ENCODE results near the gene TMEM132C. TPM values are rescaled to one million over a fixed set of nuclear protein-coding genes. Genes with fewer than 3 reads are reported as not detected.

Gene TMEM132C
- total RNA-seq, 2 donors from 2014 or later = 0.56 TPM; not detected in 1

DNA sequence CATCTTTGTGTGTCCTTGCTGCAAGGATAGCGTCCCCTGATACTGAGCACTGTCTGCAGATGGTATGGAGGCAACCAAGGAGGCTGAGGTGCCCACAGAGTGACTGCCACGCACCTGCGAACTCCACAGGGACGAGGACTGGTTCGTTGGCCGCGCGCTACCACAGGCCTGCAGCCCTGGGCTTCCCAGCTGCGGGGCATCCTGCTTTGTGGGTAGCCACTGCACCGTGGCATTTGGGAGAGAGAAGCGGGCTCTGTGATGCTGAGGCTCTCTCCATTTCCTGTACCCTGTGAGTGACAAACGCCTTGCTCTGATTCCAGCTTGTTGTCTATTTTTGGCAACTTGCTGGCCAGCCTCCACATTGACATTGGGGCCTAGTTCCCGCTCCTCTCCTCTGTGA is 480.5 kb downstream of the TMEM132C start:
- H3K36me3 ChIP-seq = no peaks in the 10 kb centered on the region
- H3K9me3 ChIP-seq = no peaks in the 10 kb centered on the region
- no peak for ATAC-seq (ENCODE audit: insufficient number of reproducible peaks, low FRiP score, low read depth)
- DNase-seq (ENCODE audit: low spot score) = no peak
- H3K4me1 ChIP-seq (ENCODE audit: control insufficient read depth in 1 of 2, low read depth in 2 of 2) = no peaks in the 10 kb centered on the region
- no peaks in the 10 kb centered on the region for H3K27me3 ChIP-seq (replicated peaks; ENCODE audit: insufficient read depth)
- H3K4me3 ChIP-seq = no peak overlapping the region
- TF ChIP-seq, protein P1, sequence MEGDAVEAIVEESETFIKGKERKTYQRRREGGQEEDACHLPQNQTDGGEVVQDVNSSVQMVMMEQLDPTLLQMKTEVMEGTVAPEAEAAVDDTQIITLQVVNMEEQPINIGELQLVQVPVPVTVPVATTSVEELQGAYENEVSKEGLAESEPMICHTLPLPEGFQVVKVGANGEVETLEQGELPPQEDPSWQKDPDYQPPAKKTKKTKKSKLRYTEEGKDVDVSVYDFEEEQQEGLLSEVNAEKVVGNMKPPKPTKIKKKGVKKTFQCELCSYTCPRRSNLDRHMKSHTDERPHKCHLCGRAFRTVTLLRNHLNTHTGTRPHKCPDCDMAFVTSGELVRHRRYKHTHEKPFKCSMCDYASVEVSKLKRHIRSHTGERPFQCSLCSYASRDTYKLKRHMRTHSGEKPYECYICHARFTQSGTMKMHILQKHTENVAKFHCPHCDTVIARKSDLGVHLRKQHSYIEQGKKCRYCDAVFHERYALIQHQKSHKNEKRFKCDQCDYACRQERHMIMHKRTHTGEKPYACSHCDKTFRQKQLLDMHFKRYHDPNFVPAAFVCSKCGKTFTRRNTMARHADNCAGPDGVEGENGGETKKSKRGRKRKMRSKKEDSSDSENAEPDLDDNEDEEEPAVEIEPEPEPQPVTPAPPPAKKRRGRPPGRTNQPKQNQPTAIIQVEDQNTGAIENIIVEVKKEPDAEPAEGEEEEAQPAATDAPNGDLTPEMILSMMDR (IDR thresholded peaks at IDR 0.05) = no peak
- H3K27ac ChIP-seq = no peak overlapping the region

DNA sequence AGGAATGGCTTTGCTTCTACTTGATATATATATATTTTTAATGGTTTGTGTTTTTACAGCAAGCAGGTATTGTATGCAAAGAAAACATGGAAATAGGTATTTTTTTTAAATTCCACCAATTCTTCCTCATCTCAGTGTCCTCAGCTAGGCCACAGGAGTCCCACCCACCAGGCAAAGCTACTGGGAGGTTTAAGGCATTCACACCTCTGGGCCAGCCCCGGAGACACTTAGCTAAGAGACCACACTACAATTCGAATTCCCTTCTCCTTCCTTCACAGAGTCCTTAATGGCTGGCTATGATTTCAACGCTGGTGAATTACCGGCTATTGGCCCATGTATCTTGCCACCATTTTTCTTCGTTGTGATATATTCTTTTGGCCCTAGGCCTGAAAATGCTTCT is 485.4 kb downstream of the TMEM132C start:
- TF ChIP-seq, protein P1 (IDR thresholded peaks at IDR 0.05) = no peak
- H3K36me3 ChIP-seq = no peaks in the 10 kb centered on the region
- H3K27ac ChIP-seq = no peak overlapping the region
- no peak for ATAC-seq (ENCODE audit: insufficient number of reproducible peaks, low FRiP score, low read depth)
- no peak overlapping the region for H3K4me3 ChIP-seq
- DNase-seq (ENCODE audit: low spot score) = no peak
- H3K27me3 ChIP-seq (replicated peaks; ENCODE audit: insufficient read depth) = no peaks in the 10 kb centered on the region
- H3K9me3 ChIP-seq = no peaks in the 10 kb centered on the region
- no peaks in the 10 kb centered on the region for H3K4me1 ChIP-seq (ENCODE audit: control insufficient read depth in 1 of 2, low read depth in 2 of 2)

DNA sequence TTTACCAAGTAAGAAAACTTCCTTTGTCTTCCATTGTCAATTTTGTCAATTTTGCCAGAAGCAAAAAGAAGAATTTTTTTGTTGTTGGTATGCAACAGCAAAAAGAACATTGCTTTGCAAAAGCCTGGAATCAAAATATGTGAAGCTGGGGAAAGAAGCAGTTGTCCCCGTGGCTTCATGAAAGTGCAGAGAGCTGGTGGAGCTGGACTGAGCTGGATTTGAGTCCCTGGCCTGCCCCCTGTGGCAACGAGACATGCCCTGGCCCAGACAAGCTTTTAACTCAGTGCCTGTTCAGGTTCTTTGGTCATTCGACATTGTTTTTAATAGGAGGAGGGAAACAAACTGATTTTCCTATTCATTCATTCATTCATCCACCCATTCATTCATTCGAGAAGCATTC is 486.5 kb downstream of the TMEM132C start:
- H3K27ac ChIP-seq = no peak overlapping the region
- DNase-seq (ENCODE audit: low spot score) (no peak), ATAC-seq (ENCODE audit: insufficient number of reproducible peaks, low FRiP score, low read depth) (no peak)
- no peak overlapping the region for H3K4me3 ChIP-seq
- TF ChIP-seq, protein P1 (IDR thresholded peaks at IDR 0.05) = no peak
- no peaks in the 10 kb centered on the region for H3K27me3 ChIP-seq (replicated peaks; ENCODE audit: insufficient read depth)
- no peaks in the 10 kb centered on the region for H3K9me3 ChIP-seq
- H3K4me1 ChIP-seq (ENCODE audit: control insufficient read depth in 1 of 2, low read depth in 2 of 2) = no peaks in the 10 kb centered on the region
- H3K36me3 ChIP-seq = no peaks in the 10 kb centered on the region

DNA sequence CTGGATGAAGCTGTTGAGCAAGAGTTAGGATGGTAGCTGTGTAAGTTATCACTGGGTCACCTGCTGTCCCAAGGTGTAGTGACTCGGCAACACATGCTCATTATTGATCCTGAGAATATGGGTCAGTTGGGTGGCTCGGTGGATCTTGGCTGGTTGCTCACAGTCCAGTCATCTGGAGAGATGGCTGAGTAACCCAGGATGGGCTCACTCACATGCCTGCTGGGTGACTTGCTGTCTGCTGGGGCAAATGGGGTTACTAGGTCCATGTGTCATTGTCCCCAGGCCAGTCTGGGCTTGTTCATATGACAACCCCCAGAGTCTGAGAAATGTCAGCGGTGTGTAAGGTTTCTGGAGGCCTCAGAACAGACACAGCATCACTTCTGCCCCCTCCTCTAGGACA is 487.3 kb downstream of the TMEM132C start:
- H3K4me3 ChIP-seq = no peak overlapping the region
- no peaks in the 10 kb centered on the region for H3K4me1 ChIP-seq (ENCODE audit: control insufficient read depth in 1 of 2, low read depth in 2 of 2)
- no peaks in the 10 kb centered on the region for H3K27me3 ChIP-seq (replicated peaks; ENCODE audit: insufficient read depth)
- no peaks in the 10 kb centered on the region for H3K9me3 ChIP-seq
- no peak for DNase-seq (ENCODE audit: low spot score)
- no peak for ATAC-seq (ENCODE audit: insufficient number of reproducible peaks, low FRiP score, low read depth)
- no peak overlapping the region for H3K27ac ChIP-seq
- TF ChIP-seq, protein P1 (IDR thresholded peaks at IDR 0.05) = no peak
- no peaks in the 10 kb centered on the region for H3K36me3 ChIP-seq

DNA sequence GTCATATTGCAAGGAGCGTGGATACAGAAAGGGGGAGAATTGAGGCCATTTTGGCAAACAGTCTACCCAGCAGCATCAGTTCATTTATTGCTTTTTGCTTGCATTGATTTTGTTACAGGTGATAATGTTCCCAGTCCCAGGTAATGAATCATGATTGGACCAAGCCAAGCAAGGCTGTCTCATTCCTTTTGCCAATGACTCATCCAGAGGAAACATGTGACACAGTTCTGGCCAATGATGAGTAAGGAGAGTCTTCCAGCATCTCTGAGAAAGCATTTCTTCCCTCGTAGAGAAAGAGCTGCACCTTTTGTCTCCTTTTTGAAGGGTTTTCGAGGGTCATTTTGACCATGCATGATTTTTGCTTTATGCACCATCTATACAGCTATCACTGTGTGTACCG is 488.6 kb downstream of the TMEM132C start:
- no peak overlapping the region for H3K4me3 ChIP-seq
- TF ChIP-seq, protein P1 (IDR thresholded peaks at IDR 0.05) = no peak

More for the DNA sequence above, 488.6 kb downstream of the TMEM132C start:
- Histone ChIP-seq H3K9me3 (no peaks in the 10 kb centered on the region), H3K4me1 (ENCODE audit: control insufficient read depth in 1 of 2, low read depth in 2 of 2) (no peaks in the 10 kb centered on the region), H3K27ac (no peak overlapping the region), H3K27me3 (replicated peaks; ENCODE audit: insufficient read depth) (no peaks in the 10 kb centered on the region), H3K36me3 (no peaks in the 10 kb centered on the region)
- no peak for DNase-seq (ENCODE audit: low spot score)
- no peak for ATAC-seq (ENCODE audit: insufficient number of reproducible peaks, low FRiP score, low read depth)
